Stimulated activated CD4-positive, alpha-beta T cell treated with anti-CD3 and anti-CD28 coated beads, Interleukin-1b, Interleukin-23, amount 100 ng/mL, for 4 hours (primary cell): ENCODE data around the gene KRCC1.
"Not testable (repeated sequence)": the region's sequence is repeated elsewhere in the genome, so short reads cannot be mapped to it uniquely, and the experiment has no call there.

Experiments
- DNase-seq, 2 donors: peaks; one replicate each; pipeline ENCODE4 v3.0.0-alpha.2; 2020; ENCODE audit warnings: low read depth in 2 of 2

KRCC1 gene

DNA sequence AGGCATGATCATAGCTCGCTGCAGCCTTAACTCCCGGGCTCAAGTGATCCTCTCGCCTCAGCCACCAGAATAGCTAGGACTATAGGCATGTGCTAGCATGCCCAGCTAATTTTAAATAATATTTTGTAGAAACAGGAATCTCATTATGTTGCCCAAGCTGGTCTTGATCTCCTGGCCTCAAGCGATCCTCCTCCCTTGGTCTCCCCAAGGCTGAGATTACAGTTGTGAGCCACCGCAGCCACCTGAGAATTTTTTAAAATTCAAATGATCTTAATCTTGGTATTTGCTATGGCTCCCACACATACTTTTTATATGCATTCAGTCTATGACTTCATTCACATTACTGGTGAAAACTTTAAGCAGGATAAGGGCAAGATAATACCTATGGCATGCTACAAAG is 13.1 kb downstream of the KRCC1 start:
- no peak for DNase-seq

DNA sequence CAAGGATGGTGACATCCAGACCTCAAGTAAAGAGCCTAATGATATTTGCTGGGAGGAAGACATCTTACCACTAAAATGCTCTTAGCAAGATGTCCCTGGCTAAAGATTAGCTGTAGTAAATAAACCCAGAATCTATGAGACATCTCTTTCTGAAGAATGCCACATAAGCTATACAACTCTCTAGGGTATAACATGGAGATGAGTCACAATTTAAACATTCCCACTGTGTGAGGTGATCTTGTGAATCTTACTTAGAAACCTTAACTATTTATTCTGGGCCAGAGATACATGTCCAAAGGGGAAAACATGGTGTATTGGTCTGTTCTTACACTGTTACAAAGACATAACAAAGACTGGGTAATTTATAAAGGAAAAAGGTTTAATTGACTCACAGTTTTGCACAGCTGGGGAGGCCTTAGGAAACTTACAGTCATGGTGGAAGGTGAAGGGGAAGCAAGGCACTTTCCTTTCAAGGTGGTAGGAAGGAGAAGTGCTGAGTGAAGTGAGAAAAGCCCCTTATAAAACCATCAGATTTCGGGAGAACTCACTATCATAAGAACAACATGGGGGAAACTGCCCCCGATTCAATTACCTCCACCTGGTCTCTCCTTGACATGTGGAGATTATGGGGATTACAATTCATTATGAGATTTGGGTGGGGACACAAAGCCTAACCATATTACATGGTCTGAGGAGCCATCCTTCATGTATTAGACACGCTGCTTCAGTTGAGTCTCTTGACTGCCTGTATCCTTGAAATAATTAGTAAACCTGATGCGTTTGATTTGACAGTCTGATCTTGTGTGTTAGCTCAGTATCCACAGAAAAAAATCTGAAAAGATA is 17.1 kb downstream of the KRCC1 start:
- DNase-seq = no peak

DNA sequence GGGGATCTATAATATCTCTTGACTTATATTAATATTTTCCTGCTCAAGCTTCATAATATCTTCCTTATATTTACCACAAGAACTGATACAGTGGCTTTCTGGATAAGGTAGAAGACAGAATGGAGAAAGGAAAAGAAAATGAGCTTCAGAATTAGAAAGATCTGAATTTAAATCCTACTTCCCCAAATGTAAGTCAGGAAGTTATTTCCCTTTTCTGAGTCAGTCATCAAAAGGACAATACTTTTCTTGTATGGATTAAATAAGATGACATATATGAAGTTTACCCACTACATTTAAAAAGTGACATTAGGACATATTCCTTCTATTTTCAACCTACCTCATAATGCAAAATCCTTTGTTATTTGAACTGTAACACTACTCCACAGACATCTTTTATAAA is 19.0 kb downstream of the KRCC1 start:
- DNase-seq = no peak

DNA sequence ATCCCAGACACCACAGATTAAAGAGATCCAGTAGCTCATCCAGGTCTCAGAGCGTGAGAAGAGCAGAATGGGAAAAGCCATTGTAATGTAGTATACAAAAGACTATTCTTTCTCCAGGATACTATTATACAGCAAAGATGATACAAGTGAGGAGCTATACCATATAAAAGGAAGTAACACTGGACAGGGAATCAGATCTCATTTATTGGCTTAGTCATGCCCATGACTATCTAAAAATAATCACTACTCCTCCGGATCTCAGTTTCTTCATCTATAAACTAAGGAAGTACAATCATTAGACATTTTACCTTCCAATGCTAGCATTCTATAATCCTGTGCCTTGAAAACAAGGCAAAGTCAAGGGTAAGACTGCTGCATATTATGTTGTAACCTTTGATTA is 19.4 kb downstream of the KRCC1 start:
- no peak for DNase-seq

DNA sequence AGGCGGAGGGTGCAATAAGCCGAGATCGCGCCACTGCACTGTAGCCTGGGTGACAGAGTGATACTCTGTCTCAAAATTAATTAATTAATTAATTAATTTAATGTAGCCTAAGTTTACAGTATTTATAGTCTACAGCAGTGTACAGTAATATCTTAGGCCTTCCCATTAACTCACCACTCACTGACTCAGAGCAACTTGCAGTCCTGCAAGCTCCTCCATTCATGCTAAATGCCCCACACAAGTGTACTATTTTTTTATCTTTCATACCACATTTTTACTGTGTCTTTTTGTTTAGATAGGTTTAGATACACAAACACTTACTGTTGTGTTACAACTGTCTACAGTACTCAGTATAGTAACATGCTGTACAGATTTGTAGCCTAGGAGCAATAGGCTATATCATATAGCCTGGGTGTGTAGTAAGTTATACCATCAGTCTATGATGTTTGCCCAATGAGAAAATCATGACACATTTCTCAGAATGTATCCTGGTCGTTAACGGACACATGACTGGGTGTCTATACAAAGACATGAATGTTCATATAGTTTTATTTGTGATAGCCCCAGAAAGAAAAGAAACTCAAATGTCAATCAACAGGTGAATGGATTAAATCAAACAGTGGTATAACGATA is 23.4 kb downstream of the KRCC1 start:
- no peak for DNase-seq

DNA sequence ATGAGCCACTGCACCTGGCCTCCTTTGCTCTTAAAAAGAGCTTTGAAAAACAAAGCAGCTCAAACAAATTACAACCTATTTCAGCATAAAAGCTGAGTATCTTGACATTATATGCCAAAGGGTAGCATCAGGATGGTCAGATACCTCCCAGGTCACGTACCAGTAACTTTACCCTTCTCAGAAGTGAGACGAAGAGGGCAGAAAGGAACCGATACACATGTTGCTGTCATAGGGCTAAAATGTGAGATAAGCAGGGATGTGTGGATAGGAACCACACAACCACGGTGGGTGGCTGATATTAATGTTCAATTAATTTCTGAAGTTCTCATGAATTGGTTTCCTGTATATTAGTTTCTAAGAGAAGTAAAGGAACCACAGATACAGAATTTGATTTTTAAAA is 26.7 kb downstream of the KRCC1 start:
- no peak for DNase-seq

DNA sequence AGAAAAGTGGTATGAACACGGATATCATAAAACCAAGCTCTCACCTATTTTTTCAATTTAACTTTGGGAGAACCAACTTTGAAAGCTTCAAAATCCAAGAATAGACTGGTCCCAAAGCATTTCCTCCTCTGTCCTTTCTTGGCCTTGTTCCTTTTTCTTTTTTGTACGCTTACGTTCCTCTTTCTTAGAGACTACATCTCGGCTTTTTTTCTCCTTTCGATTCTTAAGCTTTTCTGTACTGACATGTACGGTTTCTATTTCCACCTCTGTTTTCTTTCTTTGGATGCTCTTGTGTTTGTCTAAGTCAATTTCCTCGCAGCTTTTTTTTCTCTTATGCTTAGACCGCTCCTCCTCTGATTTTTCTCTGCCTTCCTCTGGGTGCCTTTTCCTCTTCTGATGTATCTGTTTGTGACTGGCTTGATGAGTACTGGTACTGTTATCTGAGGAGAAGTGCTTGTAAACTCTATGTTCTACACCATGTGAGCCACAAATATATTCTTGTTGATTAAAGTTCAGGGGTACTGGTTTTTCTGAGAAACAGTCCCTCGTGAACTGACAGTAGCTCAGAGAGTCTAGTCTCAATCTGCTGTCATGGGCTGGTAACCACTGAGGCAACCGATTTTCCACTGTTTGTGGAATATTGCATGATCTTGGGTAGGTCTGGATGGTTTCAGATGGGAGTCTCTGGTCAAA is 27.7 kb downstream of the KRCC1 start:
- DNase-seq = no peak

DNA sequence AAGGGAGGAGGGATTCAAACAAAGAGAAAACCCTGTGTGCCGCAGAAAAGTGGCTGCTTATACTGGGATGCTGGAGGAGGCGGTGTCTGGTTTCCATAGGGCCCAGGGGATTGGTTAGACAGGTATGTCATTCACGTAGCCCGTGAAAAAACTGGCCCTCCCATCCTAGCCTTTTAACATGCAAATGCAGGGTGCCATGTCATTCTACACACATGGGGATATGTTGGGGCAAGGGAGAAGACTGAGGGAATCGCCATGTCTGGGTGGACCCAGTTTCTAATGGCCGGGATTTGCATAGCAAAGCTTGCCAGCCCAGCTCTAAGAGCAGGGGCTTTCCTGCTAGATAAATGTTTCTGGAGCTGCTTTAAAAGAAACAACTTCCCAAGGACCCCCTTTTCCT is 31.1 kb downstream of the KRCC1 start:
- DNase-seq = no peak

DNA sequence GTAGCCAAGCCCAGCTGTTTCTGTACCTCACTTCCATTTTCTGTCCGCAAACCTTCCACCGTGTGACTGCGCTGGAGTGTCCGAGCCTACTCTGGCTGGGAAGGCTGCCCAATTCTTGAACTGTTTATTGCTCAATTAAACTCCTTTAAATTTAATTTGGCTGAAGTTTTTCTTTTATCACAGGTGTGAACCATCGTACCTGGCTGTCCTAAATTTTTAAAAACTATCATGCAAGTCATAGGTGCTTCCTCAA is 33.0 kb downstream of the KRCC1 start:
- no peak for DNase-seq

DNA sequence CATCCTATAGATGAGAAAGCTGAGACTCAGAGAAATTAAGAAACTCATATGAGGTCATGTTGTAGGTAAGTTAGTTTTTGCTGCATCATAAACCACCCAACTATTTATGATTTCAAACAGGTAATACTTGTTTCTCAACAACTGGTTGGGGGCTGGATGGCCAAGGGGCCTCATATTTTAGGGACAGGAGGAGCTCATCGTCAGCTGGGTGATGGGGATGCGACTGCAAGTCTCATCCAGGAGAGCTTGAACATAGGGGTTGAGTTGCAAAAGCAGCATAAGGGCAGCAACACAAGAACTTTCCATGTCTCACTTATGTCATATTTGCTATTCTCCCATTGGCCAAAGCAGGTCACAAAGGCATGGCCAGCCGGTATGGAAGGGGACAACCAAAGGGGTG is 35.6 kb downstream of the KRCC1 start:
- DNase-seq = no peak

DNA sequence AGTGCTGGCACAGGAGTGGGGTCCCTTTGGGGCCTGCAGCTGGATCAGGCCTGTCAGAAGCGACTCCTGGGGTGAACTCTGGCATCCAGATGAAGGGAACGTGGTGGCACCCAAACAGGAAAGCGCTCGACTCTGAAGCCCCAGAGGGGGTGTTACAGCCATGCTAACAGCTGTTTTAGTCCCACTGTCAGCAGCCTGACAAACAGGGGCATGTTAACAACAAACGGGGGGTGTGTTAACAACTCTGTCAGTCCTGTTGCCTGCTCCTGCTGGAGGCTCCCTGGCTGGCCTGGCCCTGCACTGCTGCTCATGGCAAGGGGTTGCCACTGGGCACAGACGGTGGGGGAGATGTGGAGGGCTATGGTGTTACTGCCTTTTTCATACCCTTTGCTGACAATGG is 36.7 kb downstream of the KRCC1 start:
- DNase-seq = no peak

DNA sequence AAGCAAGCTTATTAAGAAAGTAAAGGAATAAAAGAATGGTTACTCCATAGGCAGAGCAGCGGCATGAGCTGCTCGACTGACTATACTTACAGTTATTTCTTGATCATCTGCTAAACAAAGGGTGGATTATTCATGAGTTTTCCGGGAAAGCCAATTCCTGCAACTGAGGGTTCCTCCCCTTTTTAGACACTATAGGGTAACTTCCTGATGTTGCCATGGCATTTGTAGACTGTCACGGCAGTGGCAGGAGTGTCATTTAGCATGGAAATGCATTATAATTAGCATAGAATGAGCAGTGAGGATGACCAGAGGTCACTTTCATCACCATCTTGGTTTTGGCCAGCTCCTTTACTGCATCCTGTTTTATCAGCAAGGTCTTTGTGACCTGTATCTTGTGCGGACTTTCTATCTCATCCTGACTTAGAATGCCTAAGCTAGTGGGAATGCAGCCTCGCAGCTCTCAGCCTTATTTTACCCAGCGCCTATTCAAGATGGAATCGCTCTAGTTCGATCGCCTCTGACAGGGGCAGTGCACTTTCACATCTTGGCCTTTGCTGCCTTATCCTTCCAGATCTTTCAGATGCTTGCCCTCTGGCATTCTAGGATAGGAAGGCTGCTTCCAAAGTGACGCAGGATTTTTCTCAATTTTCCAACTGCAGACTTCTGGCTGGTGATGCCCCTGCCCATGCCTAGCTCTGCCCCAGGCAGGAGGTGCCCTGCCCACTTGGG is 37.3 kb downstream of the KRCC1 start:
- DNase-seq = not testable (repeated sequence)

DNA sequence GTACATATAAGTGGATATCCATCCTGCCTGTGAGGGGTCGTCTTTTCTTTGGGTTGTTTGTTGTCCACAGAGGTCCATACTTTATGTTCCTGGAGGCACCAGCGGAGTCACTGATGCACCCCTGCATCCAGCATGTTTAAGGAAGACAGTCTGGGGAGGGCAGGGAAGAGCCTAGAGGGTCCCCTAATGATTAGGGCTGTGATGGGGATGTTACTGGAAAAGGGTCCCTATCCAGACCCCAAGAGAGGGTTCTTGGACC is 37.9 kb downstream of the KRCC1 start:
- DNase-seq = not testable (repeated sequence)

DNA sequence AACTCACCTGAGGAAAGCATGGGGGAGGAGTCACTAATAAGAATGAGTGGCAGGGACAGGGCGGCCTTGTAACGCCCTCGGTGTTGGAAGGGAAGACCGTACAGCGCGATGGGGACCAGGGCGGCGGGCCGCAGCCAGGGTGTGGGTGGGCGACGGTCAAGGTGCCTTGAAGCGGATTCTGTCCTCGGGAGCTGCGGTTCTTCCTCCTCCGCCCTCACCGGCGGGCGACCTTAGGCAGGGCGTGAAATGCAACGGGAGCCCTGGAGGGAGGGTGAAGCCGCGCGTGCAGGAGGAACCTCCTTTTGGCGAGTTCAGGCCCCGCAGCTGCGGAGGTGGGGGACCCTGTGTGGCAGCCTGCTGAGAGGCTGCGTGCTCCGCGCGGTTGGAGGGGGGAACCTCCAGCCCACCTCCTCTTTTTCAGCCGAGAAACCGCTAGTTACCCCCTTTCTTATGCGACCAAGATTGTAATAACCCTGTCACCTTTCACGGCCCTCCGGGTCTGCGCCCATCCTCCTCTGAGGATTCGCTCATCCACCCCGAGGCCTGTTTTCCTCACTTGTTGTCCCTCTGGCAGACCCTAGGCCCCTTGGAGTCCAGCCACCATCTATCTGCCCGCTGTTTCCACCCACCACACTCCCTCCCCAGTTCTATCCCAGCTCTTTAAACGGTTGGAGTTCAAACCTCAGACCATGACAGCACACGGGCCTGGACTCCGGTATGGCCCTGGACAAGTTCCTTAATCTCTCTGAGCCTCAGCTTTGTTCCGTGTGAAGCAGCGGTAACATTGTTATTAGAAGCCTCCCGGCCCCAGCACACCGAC is 38.4 kb downstream of the KRCC1 start:
- DNase-seq = no peak

DNA sequence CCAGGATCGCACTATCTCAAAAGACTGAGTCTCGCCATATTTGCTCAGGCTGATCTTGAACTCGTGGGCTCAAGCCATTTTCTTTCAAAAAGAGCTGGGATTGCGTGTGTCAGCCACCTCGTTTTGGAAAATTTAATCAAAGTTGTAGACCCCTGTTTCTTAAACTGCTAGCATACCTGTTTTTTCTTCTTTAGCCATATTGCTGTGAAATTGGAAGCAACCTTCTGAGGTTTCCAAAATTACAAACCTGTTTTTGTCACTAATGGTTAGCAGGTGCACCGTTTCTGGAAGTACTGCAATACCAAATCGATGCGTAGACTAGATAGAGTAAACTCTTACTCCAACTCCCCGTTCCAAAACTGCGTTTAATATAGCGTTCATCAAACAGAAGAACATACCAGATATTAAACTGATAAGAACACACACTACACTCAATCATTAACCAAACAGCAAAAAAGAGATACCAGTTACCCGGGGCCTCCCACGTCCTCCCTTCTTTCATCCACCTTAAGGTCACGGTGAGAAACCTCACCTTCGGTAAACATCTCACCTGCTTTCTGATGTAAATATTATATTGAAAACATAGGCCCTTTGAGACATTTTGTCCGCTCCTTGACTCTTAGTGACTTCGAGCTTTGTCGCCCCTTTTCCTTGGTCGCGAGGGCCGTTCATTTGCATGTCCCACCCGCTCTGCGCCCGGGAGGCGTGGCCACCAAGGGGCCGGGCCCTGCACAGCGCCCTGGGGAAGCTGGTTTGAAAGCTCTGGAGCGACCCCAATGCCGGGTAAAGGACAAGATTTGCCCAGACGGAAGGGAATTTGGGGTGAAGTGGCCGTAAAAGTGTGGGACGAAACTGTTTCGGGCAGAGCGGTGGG is 39.3 kb downstream of the KRCC1 start, which contains the start of gene RNU2-63P:
Gene RNU2-63P (minus strand): TSS at position 462 of the 874 bp plus-strand sequence.
- DNase-seq = peak; percentile 68 to 71

DNA sequence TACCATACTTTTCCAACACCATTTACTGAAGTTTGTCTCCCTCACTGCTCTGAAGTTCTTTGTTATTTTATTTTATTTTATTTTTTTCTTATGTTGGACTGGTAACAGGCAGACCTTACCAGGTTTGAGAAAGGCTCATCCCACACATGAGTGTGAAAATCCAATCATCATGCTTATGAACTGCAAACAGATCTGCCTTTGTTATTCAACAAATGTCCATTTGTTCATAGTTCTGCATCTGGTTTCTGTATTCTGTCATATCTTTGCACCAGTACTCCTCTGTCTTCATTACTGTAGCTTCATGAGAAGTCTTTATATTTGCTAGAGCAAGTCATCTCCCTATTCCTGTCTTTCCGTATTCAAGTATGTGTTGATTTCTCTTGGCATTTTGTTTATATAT is 44.6 kb downstream of the KRCC1 start:
- no peak for DNase-seq

DNA sequence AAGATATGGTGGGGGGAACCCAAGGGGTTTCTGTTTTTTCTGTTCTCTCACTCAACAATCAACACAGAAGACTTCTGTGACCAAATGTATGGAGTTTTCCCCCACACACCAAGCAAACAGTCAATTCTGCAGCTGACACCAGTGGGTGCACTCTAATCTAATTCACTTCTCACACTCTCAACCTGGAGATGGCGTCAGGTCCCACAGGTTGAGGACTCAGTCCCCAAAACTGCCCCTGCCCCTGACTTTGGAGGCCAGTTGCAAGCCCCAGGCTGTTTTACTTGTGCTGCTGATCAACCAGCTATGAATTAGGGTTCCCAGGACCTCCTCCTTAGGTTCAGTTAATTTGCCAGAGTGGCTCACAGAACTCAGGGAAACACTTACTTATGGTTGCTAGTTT is 45.4 kb downstream of the KRCC1 start:
- no peak for DNase-seq

DNA sequence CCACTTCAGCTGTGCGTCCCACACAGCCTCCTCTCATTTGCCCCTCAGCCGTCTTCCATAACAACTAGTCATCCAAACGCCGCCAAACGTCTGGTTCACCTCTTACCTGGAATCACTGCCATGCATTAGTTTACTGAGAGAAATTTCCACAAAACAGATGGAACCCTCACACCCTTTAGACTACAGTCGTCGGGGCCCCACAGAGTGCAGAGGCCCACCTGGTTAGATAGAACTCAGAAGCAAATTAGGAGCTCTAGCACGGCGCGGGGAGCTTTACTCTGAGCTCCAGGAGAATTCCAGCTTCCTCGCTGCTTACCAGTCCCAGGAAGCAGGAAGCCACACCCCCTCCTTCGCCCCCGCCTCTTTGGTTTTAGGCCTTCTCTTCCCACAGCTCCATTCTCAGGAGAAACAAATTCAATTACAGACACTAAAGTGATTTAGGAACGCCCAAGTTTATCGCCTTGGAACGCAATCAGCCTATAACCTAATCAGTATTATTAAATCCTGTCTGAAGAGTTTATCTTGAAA is 48.6 kb downstream of the KRCC1 start:
- no peak for DNase-seq

DNA sequence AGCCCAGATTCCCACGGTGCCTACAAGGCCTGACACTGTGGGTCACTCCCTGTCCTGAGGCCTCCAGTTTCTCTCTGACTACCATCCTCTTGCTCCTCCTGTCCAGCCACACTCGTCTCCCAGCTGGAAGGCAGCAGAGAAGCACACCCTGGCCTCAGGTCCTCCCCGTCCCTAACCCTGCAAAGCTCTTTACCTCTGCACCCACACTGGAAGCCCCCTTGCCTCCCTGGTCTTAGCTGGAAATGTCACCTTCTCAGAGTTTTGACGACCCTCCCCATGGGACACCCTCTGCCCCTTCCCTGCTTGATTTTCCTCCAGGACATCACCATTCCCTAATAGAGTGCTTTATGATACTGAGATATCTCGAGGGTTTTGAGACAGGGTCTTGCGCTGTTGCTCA is 49.8 kb downstream of the KRCC1 start:
- DNase-seq = no peak

DNA sequence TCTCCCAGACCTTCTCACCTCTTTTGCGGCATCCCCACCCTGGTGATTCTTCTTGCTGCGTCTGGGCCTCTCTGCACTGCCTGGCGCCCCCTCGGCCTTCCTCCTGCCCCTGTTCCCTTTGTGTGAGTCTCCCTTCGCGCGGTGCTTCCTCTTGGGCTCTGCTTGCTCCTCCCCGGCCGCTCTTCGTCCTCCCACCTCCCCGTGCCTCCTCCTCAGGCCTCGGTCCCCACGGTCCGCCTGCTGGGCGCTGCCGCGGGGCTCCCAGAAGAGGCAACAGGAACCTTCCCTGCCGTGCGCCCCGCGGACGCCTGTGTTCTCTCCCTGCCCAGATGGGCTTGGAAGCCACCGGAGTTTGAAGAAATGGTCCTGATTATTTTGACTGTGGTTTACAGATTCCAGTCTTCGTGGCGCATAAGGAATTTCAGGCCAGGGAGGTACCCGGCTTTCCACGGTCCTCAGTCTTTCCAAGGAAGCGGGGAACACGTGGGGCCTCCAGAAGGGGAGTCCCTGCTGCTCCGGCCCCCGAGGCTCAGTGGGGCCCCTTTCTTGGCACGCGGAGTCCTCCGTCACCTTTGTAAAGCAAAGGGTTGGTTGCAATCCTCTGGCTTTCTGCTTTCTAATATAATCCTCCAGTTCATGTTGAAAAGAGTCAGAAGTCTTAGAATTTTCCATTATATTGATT is 52.4 kb downstream of the KRCC1 start:
- DNase-seq = no peak
